Type B pancreatic cell (in vitro differentiated cells): ENCODE data around the gene NDEL1. TPM values are rescaled to one million over a fixed set of nuclear protein-coding genes. Genes with fewer than 3 reads are reported as not detected.
A peak's percentile ranks its signal among the peaks of the same experiment; 100 is the strongest.

ENCODE experiments used
- DNase-seq: peaks from one replicate; pipeline ENCODE4 v3.0.0; 2021; ENCODE audit warnings: mixed read lengths; ENCODE audit not compliant: unreplicated experiment; ENCODE audit errors: extremely low spot score
- H3K27ac Mint-ChIP-seq: 2 replicates; pipeline ENCODE4 v1.8.0; 2021; ENCODE audit warnings: mild to moderate bottlenecking, mixed read lengths
- H3K27me3 Mint-ChIP-seq: 2 replicates; pipeline ENCODE4 v1.8.0; 2021; ENCODE audit warnings: mixed read lengths
- H3K36me3 Mint-ChIP-seq: 2 replicates; pipeline ENCODE4 v1.8.0; 2021; ENCODE audit warnings: mixed read lengths
- H3K4me1 Mint-ChIP-seq: one replicate; pipeline ENCODE4 v1.8.0; 2021; ENCODE audit warnings: mixed read lengths; ENCODE audit not compliant: unreplicated experiment
- H3K4me3 Mint-ChIP-seq: 2 replicates; pipeline ENCODE4 v1.8.0; 2021; ENCODE audit warnings: mild to moderate bottlenecking, mixed read lengths
- H3K9me3 Mint-ChIP-seq: 2 replicates; pipeline ENCODE4 v1.8.0; 2021; ENCODE audit warnings: mixed read lengths
- total RNA-seq: library from RNA; stranded (reverse); gene quantifications from 2 replicates; pipeline ENCODE4 v1.2.1, GENCODE V29; 2021; ENCODE audit warnings: low replicate concordance
- TF ChIP-seq, protein P1 (sequence below): fragments of 200-600 bp; sonication (generic); conservative IDR thresholded peaks from 2 replicates; pipeline ENCODE4 v1.5.0; 2021; ENCODE audit warnings: antibody characterized with exemption, mild to moderate bottlenecking

The NDEL1 gene
- total RNA-seq, 1 donor from 2014 or later: 51.4 TPM

GRCh38 chr17:8477171-8477570, 41.5 kb downstream of the NDEL1 start:
- TF ChIP-seq, protein P1, sequence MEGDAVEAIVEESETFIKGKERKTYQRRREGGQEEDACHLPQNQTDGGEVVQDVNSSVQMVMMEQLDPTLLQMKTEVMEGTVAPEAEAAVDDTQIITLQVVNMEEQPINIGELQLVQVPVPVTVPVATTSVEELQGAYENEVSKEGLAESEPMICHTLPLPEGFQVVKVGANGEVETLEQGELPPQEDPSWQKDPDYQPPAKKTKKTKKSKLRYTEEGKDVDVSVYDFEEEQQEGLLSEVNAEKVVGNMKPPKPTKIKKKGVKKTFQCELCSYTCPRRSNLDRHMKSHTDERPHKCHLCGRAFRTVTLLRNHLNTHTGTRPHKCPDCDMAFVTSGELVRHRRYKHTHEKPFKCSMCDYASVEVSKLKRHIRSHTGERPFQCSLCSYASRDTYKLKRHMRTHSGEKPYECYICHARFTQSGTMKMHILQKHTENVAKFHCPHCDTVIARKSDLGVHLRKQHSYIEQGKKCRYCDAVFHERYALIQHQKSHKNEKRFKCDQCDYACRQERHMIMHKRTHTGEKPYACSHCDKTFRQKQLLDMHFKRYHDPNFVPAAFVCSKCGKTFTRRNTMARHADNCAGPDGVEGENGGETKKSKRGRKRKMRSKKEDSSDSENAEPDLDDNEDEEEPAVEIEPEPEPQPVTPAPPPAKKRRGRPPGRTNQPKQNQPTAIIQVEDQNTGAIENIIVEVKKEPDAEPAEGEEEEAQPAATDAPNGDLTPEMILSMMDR: no peak
- peak; percentile 27 for DNase-seq
- H3K27me3 Mint-ChIP-seq: no peaks in the 10 kb centered on the region
- H3K9me3 Mint-ChIP-seq: no peaks in the 10 kb centered on the region
- no peak overlapping the region for H3K4me3 Mint-ChIP-seq
- no peaks in the 10 kb centered on the region for H3K4me1 Mint-ChIP-seq
- H3K27ac Mint-ChIP-seq: no peak overlapping the region
- H3K36me3 Mint-ChIP-seq: peaks cover 39% of the 10 kb centered on the region

- H3K27ac Mint-ChIP-seq: peak overlapping the region; percentile 39
- no peak for DNase-seq
- H3K4me1 Mint-ChIP-seq: no peaks in the 10 kb centered on the region
- H3K27me3 Mint-ChIP-seq: no peaks in the 10 kb centered on the region
- TF ChIP-seq, protein P1: no peak
- H3K4me3 Mint-ChIP-seq: no peak overlapping the region
- peaks cover 46% of the 10 kb centered on the region for H3K36me3 Mint-ChIP-seq
- H3K9me3 Mint-ChIP-seq: no peaks in the 10 kb centered on the region
These were observed 42.2 kb downstream of the NDEL1 start for GRCh38 chr17:8477715-8478441.

GRCh38 chr17:8479431-8479947, 43.8 kb downstream of the NDEL1 start:
- H3K36me3 Mint-ChIP-seq: peaks cover 50% of the 10 kb centered on the region
- DNase-seq: peak; percentile 15
- no peaks in the 10 kb centered on the region for H3K27me3 Mint-ChIP-seq
- TF ChIP-seq, protein P1: no peak
- H3K9me3 Mint-ChIP-seq: peaks cover under 1% of the 10 kb centered on the region
- H3K4me1 Mint-ChIP-seq: no peaks in the 10 kb centered on the region
- H3K4me3 Mint-ChIP-seq: no peak overlapping the region
- no peak overlapping the region for H3K27ac Mint-ChIP-seq

DNA sequence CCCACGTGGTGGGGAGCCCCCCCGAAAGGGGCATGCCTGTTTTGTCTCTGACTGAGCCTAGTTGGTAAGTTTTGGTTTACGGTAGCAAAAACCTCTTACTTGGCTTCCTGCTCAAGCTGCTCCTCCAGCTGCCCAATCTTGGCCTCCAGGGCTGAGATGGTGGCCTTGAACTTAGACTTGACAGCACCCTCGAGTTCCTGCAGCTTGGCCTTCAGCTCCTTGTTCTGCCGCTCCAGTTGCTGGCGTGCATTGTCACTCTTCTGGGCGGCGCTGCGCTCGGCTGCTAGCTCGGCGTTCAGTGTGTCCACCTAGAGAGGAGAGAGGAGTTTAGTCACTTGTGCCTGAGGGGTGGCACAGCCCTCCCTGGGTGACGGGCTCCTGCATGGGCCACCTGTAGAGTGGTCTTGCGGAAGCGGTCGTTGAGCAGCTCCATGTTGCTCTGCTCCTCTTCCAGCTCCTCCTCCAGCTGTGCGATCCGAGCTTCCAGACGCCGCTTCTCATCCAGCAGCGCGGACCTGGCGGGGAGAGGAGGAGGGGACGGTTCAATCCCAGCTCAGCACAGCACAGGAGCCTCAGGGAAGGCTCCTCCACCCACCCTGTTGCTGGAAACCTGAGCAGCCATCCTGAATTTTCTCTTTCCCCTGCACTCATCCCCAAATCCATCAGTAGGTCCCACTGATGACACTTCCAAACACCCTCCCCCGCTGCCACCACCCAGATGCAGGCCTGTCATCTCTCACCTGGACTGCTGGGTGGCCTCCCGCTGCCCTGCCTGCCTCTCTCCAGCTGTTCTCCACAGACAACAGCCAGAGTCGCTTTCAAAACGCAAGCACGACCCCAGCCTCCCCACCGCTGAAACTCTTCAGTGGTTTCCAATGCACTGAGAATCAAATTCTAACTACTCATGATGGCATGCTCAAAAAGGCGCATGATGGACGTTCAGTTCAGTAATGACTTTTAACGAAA, 44.6 kb downstream of the NDEL1 start:
- DNase-seq: no peak
- TF ChIP-seq, protein P1: no peak
- no peak overlapping the region for H3K4me3 Mint-ChIP-seq
- peaks cover 6% of the 10 kb centered on the region for H3K9me3 Mint-ChIP-seq
- H3K36me3 Mint-ChIP-seq: peaks cover 52% of the 10 kb centered on the region
- H3K27me3 Mint-ChIP-seq: no peaks in the 10 kb centered on the region
- H3K4me1 Mint-ChIP-seq: no peaks in the 10 kb centered on the region
- no peak overlapping the region for H3K27ac Mint-ChIP-seq

DNA sequence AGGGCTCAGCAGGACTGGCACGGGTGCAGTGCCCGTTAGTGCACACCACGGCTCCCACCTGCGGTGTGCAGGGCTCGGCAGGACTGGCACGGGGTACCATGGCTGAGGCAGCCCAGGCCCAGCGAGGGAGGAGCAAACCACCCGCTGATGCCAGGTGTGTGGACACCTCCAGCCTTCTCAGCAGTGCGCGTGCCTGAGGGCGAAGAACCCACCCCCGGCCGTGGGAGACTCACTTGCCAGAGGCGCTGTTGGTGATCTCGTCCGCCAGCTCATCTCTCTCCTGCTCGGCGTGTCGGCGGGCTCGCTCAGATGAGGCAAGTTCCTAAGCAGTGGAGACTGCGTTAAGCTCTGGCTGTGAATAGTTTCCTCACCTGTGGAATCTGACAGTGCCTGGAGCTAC, 45.4 kb downstream of the NDEL1 start:
- no peaks in the 10 kb centered on the region for H3K27me3 Mint-ChIP-seq
- TF ChIP-seq, protein P1: no peak
- no peak for DNase-seq
- H3K36me3 Mint-ChIP-seq: peaks cover 52% of the 10 kb centered on the region
- no peaks in the 10 kb centered on the region for H3K4me1 Mint-ChIP-seq
- no peak overlapping the region for H3K4me3 Mint-ChIP-seq
- peak overlapping the region; percentile 70 for H3K27ac Mint-ChIP-seq
- H3K9me3 Mint-ChIP-seq: peaks cover 6% of the 10 kb centered on the region
